BLaER1 (cell line): ENCODE measurements around the gene EEF1AKMT1.

ENCODE experiments used
- H3K27ac ChIP-seq: shearing (Covaris generic); formaldehyde crosslinking; 2 replicates; pipeline ENCODE4 v1.8.1; 2022
- H3K27me3 ChIP-seq: shearing (Covaris generic); formaldehyde crosslinking; 2 replicates; pipeline ENCODE4 v1.8.1; 2022
- H3K36me3 ChIP-seq: shearing (Covaris generic); formaldehyde crosslinking; 2 replicates; pipeline ENCODE4 v1.8.1; 2022
- H3K4me1 ChIP-seq: shearing (Covaris generic); formaldehyde crosslinking; 2 replicates; pipeline ENCODE4 v1.8.1; 2022
- H3K4me2 ChIP-seq: shearing (Covaris generic); formaldehyde crosslinking; 2 replicates; pipeline ENCODE4 v1.8.1; 2022
- H3K4me3 ChIP-seq: shearing (Covaris generic); formaldehyde crosslinking; 2 replicates; pipeline ENCODE4 v1.8.1; 2022
- H3K9ac ChIP-seq: shearing (Covaris generic); formaldehyde crosslinking; 2 replicates; pipeline ENCODE4 v1.8.1; 2022
- H3K9me3 ChIP-seq: shearing (Covaris generic); formaldehyde crosslinking; 2 replicates; pipeline ENCODE4 v1.8.1; 2022
- H4K20me1 ChIP-seq: shearing (Covaris generic); formaldehyde crosslinking; 2 replicates; pipeline ENCODE4 v1.8.1; 2022
- Cebpa-rat ChIP-seq: shearing (Covaris generic); IDR thresholded peaks from 2 replicates; pipeline ENCODE4 v1.8.1; 2022

Gene EEF1AKMT1

GRCh38 chr13:20773194-20774080, at the start of gene EEF1AKMT1:
Gene EEF1AKMT1, minus strand, starts transcription at chr13:20773961. Its CDS starts 16,363 bp downstream, at chr13:20757598.
- H3K9ac ChIP-seq, result peak within 1 kb of the TSS; percentile 94
- TF ChIP-seq Cebpa-rat, result peak; percentile 98
- peaks cover 17% of the 10 kb centered on the region for H3K4me1 ChIP-seq
- H3K4me2 ChIP-seq, result peak within 1 kb of the TSS; percentile 89
- no peaks in the 10 kb centered on the region for H3K27me3 ChIP-seq
- peaks cover 28% of the 10 kb centered on the region for H3K36me3 ChIP-seq
- H3K9me3 ChIP-seq, result peaks cover 32% of the 10 kb centered on the region
- no peaks in the 10 kb centered on the region for H4K20me1 ChIP-seq
- peak within 1 kb of the TSS; percentile 76 for H3K4me3 ChIP-seq
- H3K27ac ChIP-seq, result peak within 1 kb of the TSS; percentile 97

DNA sequence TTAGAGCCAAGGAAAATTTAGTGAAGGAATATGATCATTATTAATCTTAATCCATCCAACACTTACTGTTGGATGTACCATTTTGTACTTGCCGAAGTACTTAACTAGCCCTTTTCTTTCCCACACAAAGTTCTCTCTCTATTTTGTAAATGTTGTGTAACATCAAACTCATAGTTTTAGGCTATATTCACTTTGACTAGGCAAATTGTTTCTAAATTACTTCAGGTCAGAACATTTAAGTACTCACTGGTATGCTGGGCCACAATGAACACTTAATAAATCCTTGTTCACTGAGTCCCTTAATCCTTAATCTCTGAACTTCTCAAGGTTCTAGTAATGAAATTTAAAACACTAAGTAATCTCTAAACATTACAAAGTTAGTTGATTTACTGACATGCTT, 49.3 kb upstream of the EEF1AKMT1 start:
- Histone ChIP-seq H3K27ac (no peak overlapping the region), H4K20me1 (no peaks in the 10 kb centered on the region; the same call in 1 of the 2 replicates), H3K27me3 (no peaks in the 10 kb centered on the region), H3K4me2 (no peak overlapping the region), H3K4me3 (no peak overlapping the region), H3K9ac (no peak overlapping the region), H3K9me3 (no peaks in the 10 kb centered on the region), H3K4me1 (peaks cover 18% of the 10 kb centered on the region), H3K36me3 (peaks cover 28% of the 10 kb centered on the region)
- TF ChIP-seq Cebpa-rat, result no peak

GRCh38 chr13:20822406-20822805, 48.6 kb upstream of the EEF1AKMT1 start:
- Histone ChIP-seq H3K4me1 (peaks cover 18% of the 10 kb centered on the region), H3K4me3 (no peak overlapping the region), H3K9ac (no peak overlapping the region), H3K27ac (no peak overlapping the region), H4K20me1 (no peaks in the 10 kb centered on the region; the same call in 1 of the 2 replicates), H3K36me3 (peaks cover 34% of the 10 kb centered on the region), H3K9me3 (no peaks in the 10 kb centered on the region), H3K4me2 (no peak overlapping the region), H3K27me3 (no peaks in the 10 kb centered on the region)
- TF ChIP-seq Cebpa-rat, result no peak

GRCh38 chr13:20819715-20820114, 46.0 kb upstream of the EEF1AKMT1 start:
- Histone ChIP-seq H3K4me3 (no peak overlapping the region), H3K4me1 (peaks cover 1% of the 10 kb centered on the region; the same call in 1 of the 2 replicates), H3K36me3 (peaks cover 41% of the 10 kb centered on the region), H3K4me2 (no peak overlapping the region), H3K27ac (no peak overlapping the region), H3K9ac (no peak overlapping the region), H4K20me1 (no peaks in the 10 kb centered on the region), H3K9me3 (no peaks in the 10 kb centered on the region), H3K27me3 (no peaks in the 10 kb centered on the region)
- no peak for TF ChIP-seq Cebpa-rat

DNA sequence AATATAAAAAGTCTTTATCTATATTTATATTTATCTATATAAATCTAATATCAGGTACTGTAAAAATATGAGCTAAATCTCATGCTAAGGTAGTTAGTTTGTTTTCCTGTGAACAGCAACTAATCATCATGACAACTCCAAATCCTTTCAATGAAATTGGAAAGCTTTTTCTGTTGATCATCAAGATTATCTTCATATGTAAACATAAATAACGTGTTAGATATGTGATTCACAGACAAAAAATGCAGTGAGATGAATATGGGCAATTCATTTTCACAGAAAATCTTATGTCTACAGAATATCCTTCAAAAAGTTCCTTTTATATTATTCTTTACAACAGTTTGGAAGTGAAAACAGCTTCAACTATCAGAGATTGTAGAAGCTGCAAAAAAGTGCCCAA, 41.7 kb upstream of the EEF1AKMT1 start:
- Histone ChIP-seq H3K4me2 (no peak overlapping the region), H3K4me1 (no peaks in the 10 kb centered on the region), H3K27ac (no peak overlapping the region), H3K27me3 (no peaks in the 10 kb centered on the region), H4K20me1 (no peaks in the 10 kb centered on the region), H3K4me3 (no peak overlapping the region), H3K9ac (no peak overlapping the region), H3K9me3 (no peaks in the 10 kb centered on the region), H3K36me3 (peaks cover 73% of the 10 kb centered on the region)
- TF ChIP-seq Cebpa-rat, result no peak

GRCh38 chr13:20814224-20814910, 40.6 kb upstream of the EEF1AKMT1 start:
- no peak overlapping the region for H3K4me3 ChIP-seq

GRCh38 chr13:20812890-20813289, 39.1 kb upstream of the EEF1AKMT1 start:
- Histone ChIP-seq H3K4me1 (no peaks in the 10 kb centered on the region), H3K4me3 (no peak overlapping the region), H3K27ac (no peak overlapping the region), H3K9ac (no peak overlapping the region), H3K9me3 (no peaks in the 10 kb centered on the region), H4K20me1 (no peaks in the 10 kb centered on the region), H3K36me3 (peaks cover 72% of the 10 kb centered on the region), H3K4me2 (no peak overlapping the region), H3K27me3 (no peaks in the 10 kb centered on the region)
- no peak for TF ChIP-seq Cebpa-rat

More at GRCh38 chr13:20814224-20814910, 40.6 kb upstream of the EEF1AKMT1 start:
- H3K4me2 ChIP-seq, result no peak overlapping the region
- H3K9ac ChIP-seq, result no peak overlapping the region
- H3K36me3 ChIP-seq, result peaks cover 70% of the 10 kb centered on the region
- no peaks in the 10 kb centered on the region for H3K27me3 ChIP-seq
- H3K27ac ChIP-seq, result no peak overlapping the region
- no peaks in the 10 kb centered on the region for H4K20me1 ChIP-seq
- H3K9me3 ChIP-seq, result no peaks in the 10 kb centered on the region
- H3K4me1 ChIP-seq, result no peaks in the 10 kb centered on the region
- TF ChIP-seq Cebpa-rat, result no peak

DNA sequence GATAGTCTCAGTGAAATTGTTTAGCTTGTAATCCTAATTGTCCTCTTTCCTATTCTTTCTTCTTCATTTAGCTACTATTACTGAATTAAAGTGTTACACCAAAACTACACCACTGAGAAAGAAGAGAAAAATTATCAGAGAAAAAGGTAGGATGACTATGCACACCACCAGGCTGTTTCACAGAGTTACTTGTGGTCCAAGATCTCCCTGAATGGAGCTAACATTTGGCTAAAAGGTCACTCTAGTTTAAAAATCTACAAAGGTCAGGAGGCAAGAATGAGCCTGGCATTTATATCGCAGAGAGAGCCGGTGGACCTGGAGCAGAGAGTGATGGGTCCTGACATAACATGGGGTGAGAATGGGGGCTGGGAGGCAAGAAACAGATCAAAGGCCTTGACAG, 37.0 kb upstream of the EEF1AKMT1 start:
- Histone ChIP-seq H3K4me1 (no peaks in the 10 kb centered on the region), H3K4me2 (no peak overlapping the region), H3K4me3 (no peak overlapping the region), H4K20me1 (no peaks in the 10 kb centered on the region), H3K9ac (no peak overlapping the region), H3K36me3 (peaks cover 78% of the 10 kb centered on the region), H3K9me3 (no peaks in the 10 kb centered on the region), H3K27me3 (no peaks in the 10 kb centered on the region), H3K27ac (no peak overlapping the region)
- no peak for TF ChIP-seq Cebpa-rat

- Histone ChIP-seq H3K4me3 (no peak overlapping the region), H3K36me3 (peaks cover 74% of the 10 kb centered on the region)
Measured at GRCh38 chr13:20808874-20809273, 35.1 kb upstream of the EEF1AKMT1 start.

More at GRCh38 chr13:20808874-20809273, 35.1 kb upstream of the EEF1AKMT1 start:
- H3K9ac ChIP-seq, result no peak overlapping the region
- H3K27ac ChIP-seq, result no peak overlapping the region
- TF ChIP-seq Cebpa-rat, result no peak
- H3K4me1 ChIP-seq, result no peaks in the 10 kb centered on the region
- no peak overlapping the region for H3K4me2 ChIP-seq
- no peaks in the 10 kb centered on the region for H3K27me3 ChIP-seq
- no peaks in the 10 kb centered on the region for H3K9me3 ChIP-seq
- H4K20me1 ChIP-seq, result no peaks in the 10 kb centered on the region
